DND-41 (cell line): ENCODE data around the gene CDK16.

Experiments
- ATAC-seq: fragments of 200-7000 bp; cut with Tn5 transposase; 3 replicates; pipeline ENCODE4 v1.9.1; 2021; ENCODE audit warnings: low read depth; ENCODE audit not compliant: insufficient read depth
- DNase-seq: peaks from one replicate; pipeline ENCODE4 v3.0.0-alpha.2; 2020
- H2AFZ ChIP-seq: 2 replicates; pipeline ENCODE4 v1.6.0; 2012; ENCODE audit warnings: low read depth, low read length
- H3K27ac ChIP-seq: 2 replicates; pipeline ENCODE4 v1.5.1; 2012; ENCODE audit warnings: low read length, inconsistent platforms
- H3K27me3 ChIP-seq: fragments of 200-600 bp; sonication (generic); 2 replicates; pipeline ENCODE4 v1.6.0; 2012; ENCODE audit warnings: low read length, mild to moderate bottlenecking, inconsistent platforms; ENCODE audit not compliant: insufficient read depth, poor library complexity
- H3K36me3 ChIP-seq: 2 replicates; pipeline ENCODE4 v1.5.1; 2012; ENCODE audit warnings: low read length, inconsistent platforms; ENCODE audit not compliant: insufficient read depth
- H3K4me1 ChIP-seq: 2 replicates; pipeline ENCODE4 v1.5.1; 2012; ENCODE audit warnings: mild to moderate bottlenecking, low read length; ENCODE audit not compliant: insufficient read depth
- H3K4me2 ChIP-seq: 2 replicates; pipeline ENCODE4 v1.6.0; 2012; ENCODE audit warnings: mild to moderate bottlenecking, moderate library complexity, low read length, inconsistent platforms; ENCODE audit not compliant: insufficient read depth
- H3K4me3 ChIP-seq, 2 experiments: fragments of 200-600 bp in 1 of 2; shearing (Covaris generic) in 1 of 2; 2 replicates each; pipeline ENCODE4 v1.5.1; 2012 to 2016; ENCODE audit warnings: inconsistent platforms in 2 of 2, low read length in 2 of 2, mild to moderate bottlenecking in 2 of 2, low read depth in 1 of 2, moderate library complexity in 1 of 2
- H3K79me2 ChIP-seq: 2 replicates; pipeline ENCODE4 v1.6.0; 2012; ENCODE audit warnings: low read length, inconsistent platforms; ENCODE audit not compliant: insufficient read depth
- H3K9ac ChIP-seq: 2 replicates; pipeline ENCODE4 v1.6.0; 2012; ENCODE audit warnings: low read depth, mild to moderate bottlenecking, inconsistent platforms, low read length, moderate library complexity
- H3K9me3 ChIP-seq: 2 replicates; pipeline ENCODE4 v1.5.1; 2012; ENCODE audit warnings: low read length, moderate library complexity, mild to moderate bottlenecking, inconsistent platforms; ENCODE audit not compliant: insufficient read depth, severe bottlenecking
- H4K20me1 ChIP-seq: 2 replicates; pipeline ENCODE4 v1.6.0; 2012; ENCODE audit warnings: low read length; ENCODE audit not compliant: insufficient read depth
- CTCF ChIP-seq: IDR thresholded peaks from 2 replicates; pipeline ENCODE4 v1.5.1; 2012; ENCODE audit warnings: borderline replicate concordance, low read length, moderate library complexity, mild to moderate bottlenecking; ENCODE audit not compliant: poor library complexity, severe bottlenecking; ENCODE audit errors: extremely low read depth
- EZH2 ChIP-seq: IDR thresholded peaks from 3 replicates; pipeline ENCODE4 v1.6.1; 2012; ENCODE audit warnings: borderline replicate concordance, low read depth, mild to moderate bottlenecking, moderate library complexity, low read length, inconsistent platforms; ENCODE audit not compliant: severe bottlenecking

CDK16 gene

GRCh38 chrX:47182106-47182700, 36.3 kb upstream of the CDK16 start:
- Histone ChIP-seq H3K36me3 (peaks cover 85% of the 10 kb centered on the region), H3K4me1 (no peaks in the 10 kb centered on the region), H3K9me3 (no peaks in the 10 kb centered on the region), H3K4me3 (no peak overlapping the region), H3K9ac (no peak overlapping the region), H3K27me3 (no peaks in the 10 kb centered on the region), H2AFZ (no peak overlapping the region), H3K27ac (no peak overlapping the region), H3K4me2 (no peak overlapping the region), H3K79me2 (no peaks in the 10 kb centered on the region), H4K20me1 (0 out of 2 replicates have a peak, but pooled peaks cover 6% of the 10 kb centered on the region)
- TF ChIP-seq EZH2 (no peak), CTCF (no peak)
- no peak for ATAC-seq
- no peak for DNase-seq

- Histone ChIP-seq H3K4me3 (no peak overlapping the region), H2AFZ (no peak overlapping the region), H3K27ac (no peak overlapping the region), H3K4me2 (no peak overlapping the region), H4K20me1 (0 out of 2 replicates have a peak, but pooled peaks cover under 1% of the 10 kb centered on the region), H3K27me3 (no peaks in the 10 kb centered on the region), H3K9me3 (no peaks in the 10 kb centered on the region), H3K9ac (no peak overlapping the region), H3K79me2 (no peaks in the 10 kb centered on the region), H3K4me1 (no peaks in the 10 kb centered on the region), H3K36me3 (peaks cover 62% of the 10 kb centered on the region)
- ATAC-seq: no peak
- DNase-seq: no peak
- TF ChIP-seq EZH2: no peak
- no peak for TF ChIP-seq CTCF
Measured at GRCh38 chrX:47184486-47184885, 34.0 kb upstream of the CDK16 start.

GRCh38 chrX:47185241-47185640, 33.2 kb upstream of the CDK16 start:
- ATAC-seq: no peak
- TF ChIP-seq CTCF (no peak), EZH2 (no peak)
- no peak overlapping the region for H3K4me3 ChIP-seq
- H3K79me2 ChIP-seq: no peaks in the 10 kb centered on the region
- no peaks in the 10 kb centered on the region for H3K27me3 ChIP-seq
- H3K9me3 ChIP-seq: no peaks in the 10 kb centered on the region
- no peaks in the 10 kb centered on the region for H4K20me1 ChIP-seq
- H3K27ac ChIP-seq: no peak overlapping the region
- DNase-seq: no peak
- no peak overlapping the region for H3K4me2 ChIP-seq
- H3K36me3 ChIP-seq: peaks cover 56% of the 10 kb centered on the region
- H2AFZ ChIP-seq: no peak overlapping the region
- peaks cover 4% of the 10 kb centered on the region for H3K4me1 ChIP-seq
- no peak overlapping the region for H3K9ac ChIP-seq
